GM23338 (cell line): Measurements from ENCODE around the gene TJP1.

Source experiments
- CREB1 ChIP-seq: fragments of 250-450 bp; sonication (Bioruptor Pico); IDR thresholded peaks from 2 replicates; pipeline ENCODE4 v1.5.0; 2020; ENCODE audit warnings: low read depth, mild to moderate bottlenecking, moderate library complexity
- EZH2 ChIP-seq: fragments of 200-600 bp; sonication (generic); IDR thresholded peaks from one replicate; pipeline ENCODE4 v1.8.0; 2017; ENCODE audit warnings: antibody characterized with exemption, mild to moderate bottlenecking, low read depth; ENCODE audit not compliant: unreplicated experiment
- EZH2phosphoT487 ChIP-seq: fragments of 200-600 bp; sonication (generic); IDR thresholded peaks from one replicate; pipeline ENCODE4 v1.8.1; 2018; ENCODE audit warnings: antibody characterized with exemption; ENCODE audit not compliant: unreplicated experiment
- JUNB ChIP-seq: IDR thresholded peaks from one replicate; pipeline ENCODE4 v1.6.1; 2016; ENCODE audit warnings: antibody characterized with exemption; ENCODE audit not compliant: unreplicated experiment
- NANOG ChIP-seq: IDR thresholded peaks from 2 replicates; pipeline ENCODE4 v1.6.1; 2016; ENCODE audit warnings: antibody characterized with exemption, borderline replicate concordance
- POLR2AphosphoS5 ChIP-seq: IDR thresholded peaks from 2 replicates; pipeline ENCODE4 v1.6.1; 2016; ENCODE audit warnings: antibody characterized with exemption, low read depth
- STAT1 ChIP-seq: IDR thresholded peaks from one replicate; pipeline ENCODE4 v1.6.1; 2016; ENCODE audit warnings: antibody characterized with exemption; ENCODE audit not compliant: unreplicated experiment
- ZNF114 ChIP-seq: fragments of 250-450 bp; sonication (Bioruptor Pico); IDR thresholded peaks from 2 replicates; pipeline ENCODE4 v1.5.0; 2020; ENCODE audit warnings: mild to moderate bottlenecking, moderate library complexity
- ZNF331 ChIP-seq: fragments of 250-450 bp; sonication (Bioruptor Pico); IDR thresholded peaks from 2 replicates; pipeline ENCODE4 v1.5.0; 2020; ENCODE audit warnings: low read depth, mild to moderate bottlenecking, moderate library complexity
- TF ChIP-seq, protein P1 (sequence below), 2 experiments: fragments of 200-600 bp in 1 of 2; sonication (generic) in 1 of 2; conservative IDR thresholded peaks; 2 replicates each; pipeline versions ENCODE4 v1.5.1 to v1.6.1; 2016 to 2017; ENCODE audit warnings: antibody characterized with exemption in 2 of 2, low read depth in 2 of 2, mild to moderate bottlenecking in 2 of 2, moderate library complexity in 1 of 2
- TF ChIP-seq, protein P2 (sequence below): IDR thresholded peaks from one replicate; pipeline ENCODE4 v1.6.1; 2018; ENCODE audit warnings: antibody characterized with exemption; ENCODE audit not compliant: unreplicated experiment
- TF ChIP-seq, protein P3 (sequence below): IDR thresholded peaks from 2 replicates; pipeline ENCODE4 v1.6.1; 2016; ENCODE audit warnings: antibody characterized with exemption
- TF ChIP-seq, protein P4 (sequence below): fragments of 250-450 bp; sonication (Bioruptor Pico); IDR thresholded peaks from 2 replicates; pipeline ENCODE4 v1.5.0; 2020; ENCODE audit warnings: mild to moderate bottlenecking, moderate library complexity

DNA sequence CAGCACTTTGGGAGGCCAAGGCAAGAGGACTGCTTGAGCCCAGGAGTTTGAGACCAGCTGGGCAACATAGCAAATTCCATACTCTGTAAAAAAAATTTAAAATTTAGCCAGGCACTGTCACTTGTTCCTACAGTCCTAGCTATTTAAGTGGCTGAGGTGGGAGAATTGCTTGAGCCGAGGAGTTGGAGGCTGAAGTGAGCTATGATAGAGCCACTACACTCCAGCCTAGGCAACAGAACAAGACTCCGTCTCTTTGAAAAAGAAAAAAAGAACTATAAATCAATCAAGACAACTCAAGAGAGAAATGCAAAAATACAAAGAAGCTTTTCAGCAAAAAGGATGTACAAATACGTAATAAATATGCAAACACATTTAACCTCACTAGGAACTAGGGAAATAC, 78.8 kb downstream of the TJP1 start:
- TF ChIP-seq, protein P1, sequence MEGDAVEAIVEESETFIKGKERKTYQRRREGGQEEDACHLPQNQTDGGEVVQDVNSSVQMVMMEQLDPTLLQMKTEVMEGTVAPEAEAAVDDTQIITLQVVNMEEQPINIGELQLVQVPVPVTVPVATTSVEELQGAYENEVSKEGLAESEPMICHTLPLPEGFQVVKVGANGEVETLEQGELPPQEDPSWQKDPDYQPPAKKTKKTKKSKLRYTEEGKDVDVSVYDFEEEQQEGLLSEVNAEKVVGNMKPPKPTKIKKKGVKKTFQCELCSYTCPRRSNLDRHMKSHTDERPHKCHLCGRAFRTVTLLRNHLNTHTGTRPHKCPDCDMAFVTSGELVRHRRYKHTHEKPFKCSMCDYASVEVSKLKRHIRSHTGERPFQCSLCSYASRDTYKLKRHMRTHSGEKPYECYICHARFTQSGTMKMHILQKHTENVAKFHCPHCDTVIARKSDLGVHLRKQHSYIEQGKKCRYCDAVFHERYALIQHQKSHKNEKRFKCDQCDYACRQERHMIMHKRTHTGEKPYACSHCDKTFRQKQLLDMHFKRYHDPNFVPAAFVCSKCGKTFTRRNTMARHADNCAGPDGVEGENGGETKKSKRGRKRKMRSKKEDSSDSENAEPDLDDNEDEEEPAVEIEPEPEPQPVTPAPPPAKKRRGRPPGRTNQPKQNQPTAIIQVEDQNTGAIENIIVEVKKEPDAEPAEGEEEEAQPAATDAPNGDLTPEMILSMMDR (conservative IDR thresholded peaks at IDR 0.05; ENCODE audit: low read depth in 2 of 2): no peak
- no peak for TF ChIP-seq EZH2
- no peak for TF ChIP-seq JUNB
- no peak for TF ChIP-seq STAT1
- TF ChIP-seq, protein P2, sequence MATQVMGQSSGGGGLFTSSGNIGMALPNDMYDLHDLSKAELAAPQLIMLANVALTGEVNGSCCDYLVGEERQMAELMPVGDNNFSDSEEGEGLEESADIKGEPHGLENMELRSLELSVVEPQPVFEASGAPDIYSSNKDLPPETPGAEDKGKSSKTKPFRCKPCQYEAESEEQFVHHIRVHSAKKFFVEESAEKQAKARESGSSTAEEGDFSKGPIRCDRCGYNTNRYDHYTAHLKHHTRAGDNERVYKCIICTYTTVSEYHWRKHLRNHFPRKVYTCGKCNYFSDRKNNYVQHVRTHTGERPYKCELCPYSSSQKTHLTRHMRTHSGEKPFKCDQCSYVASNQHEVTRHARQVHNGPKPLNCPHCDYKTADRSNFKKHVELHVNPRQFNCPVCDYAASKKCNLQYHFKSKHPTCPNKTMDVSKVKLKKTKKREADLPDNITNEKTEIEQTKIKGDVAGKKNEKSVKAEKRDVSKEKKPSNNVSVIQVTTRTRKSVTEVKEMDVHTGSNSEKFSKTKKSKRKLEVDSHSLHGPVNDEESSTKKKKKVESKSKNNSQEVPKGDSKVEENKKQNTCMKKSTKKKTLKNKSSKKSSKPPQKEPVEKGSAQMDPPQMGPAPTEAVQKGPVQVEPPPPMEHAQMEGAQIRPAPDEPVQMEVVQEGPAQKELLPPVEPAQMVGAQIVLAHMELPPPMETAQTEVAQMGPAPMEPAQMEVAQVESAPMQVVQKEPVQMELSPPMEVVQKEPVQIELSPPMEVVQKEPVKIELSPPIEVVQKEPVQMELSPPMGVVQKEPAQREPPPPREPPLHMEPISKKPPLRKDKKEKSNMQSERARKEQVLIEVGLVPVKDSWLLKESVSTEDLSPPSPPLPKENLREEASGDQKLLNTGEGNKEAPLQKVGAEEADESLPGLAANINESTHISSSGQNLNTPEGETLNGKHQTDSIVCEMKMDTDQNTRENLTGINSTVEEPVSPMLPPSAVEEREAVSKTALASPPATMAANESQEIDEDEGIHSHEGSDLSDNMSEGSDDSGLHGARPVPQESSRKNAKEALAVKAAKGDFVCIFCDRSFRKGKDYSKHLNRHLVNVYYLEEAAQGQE: no peak
- TF ChIP-seq CREB1: no peak
- no peak for TF ChIP-seq ZNF331 (CRISPR knock-in tag)
- no peak for TF ChIP-seq POLR2AphosphoS5
- TF ChIP-seq, protein P3, sequence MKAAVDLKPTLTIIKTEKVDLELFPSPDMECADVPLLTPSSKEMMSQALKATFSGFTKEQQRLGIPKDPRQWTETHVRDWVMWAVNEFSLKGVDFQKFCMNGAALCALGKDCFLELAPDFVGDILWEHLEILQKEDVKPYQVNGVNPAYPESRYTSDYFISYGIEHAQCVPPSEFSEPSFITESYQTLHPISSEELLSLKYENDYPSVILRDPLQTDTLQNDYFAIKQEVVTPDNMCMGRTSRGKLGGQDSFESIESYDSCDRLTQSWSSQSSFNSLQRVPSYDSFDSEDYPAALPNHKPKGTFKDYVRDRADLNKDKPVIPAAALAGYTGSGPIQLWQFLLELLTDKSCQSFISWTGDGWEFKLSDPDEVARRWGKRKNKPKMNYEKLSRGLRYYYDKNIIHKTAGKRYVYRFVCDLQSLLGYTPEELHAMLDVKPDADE: no peak
- TF ChIP-seq EZH2phosphoT487: no peak
- no peak for TF ChIP-seq ZNF114 (CRISPR knock-in tag)
- no peak for TF ChIP-seq NANOG
- TF ChIP-seq, protein P4, sequence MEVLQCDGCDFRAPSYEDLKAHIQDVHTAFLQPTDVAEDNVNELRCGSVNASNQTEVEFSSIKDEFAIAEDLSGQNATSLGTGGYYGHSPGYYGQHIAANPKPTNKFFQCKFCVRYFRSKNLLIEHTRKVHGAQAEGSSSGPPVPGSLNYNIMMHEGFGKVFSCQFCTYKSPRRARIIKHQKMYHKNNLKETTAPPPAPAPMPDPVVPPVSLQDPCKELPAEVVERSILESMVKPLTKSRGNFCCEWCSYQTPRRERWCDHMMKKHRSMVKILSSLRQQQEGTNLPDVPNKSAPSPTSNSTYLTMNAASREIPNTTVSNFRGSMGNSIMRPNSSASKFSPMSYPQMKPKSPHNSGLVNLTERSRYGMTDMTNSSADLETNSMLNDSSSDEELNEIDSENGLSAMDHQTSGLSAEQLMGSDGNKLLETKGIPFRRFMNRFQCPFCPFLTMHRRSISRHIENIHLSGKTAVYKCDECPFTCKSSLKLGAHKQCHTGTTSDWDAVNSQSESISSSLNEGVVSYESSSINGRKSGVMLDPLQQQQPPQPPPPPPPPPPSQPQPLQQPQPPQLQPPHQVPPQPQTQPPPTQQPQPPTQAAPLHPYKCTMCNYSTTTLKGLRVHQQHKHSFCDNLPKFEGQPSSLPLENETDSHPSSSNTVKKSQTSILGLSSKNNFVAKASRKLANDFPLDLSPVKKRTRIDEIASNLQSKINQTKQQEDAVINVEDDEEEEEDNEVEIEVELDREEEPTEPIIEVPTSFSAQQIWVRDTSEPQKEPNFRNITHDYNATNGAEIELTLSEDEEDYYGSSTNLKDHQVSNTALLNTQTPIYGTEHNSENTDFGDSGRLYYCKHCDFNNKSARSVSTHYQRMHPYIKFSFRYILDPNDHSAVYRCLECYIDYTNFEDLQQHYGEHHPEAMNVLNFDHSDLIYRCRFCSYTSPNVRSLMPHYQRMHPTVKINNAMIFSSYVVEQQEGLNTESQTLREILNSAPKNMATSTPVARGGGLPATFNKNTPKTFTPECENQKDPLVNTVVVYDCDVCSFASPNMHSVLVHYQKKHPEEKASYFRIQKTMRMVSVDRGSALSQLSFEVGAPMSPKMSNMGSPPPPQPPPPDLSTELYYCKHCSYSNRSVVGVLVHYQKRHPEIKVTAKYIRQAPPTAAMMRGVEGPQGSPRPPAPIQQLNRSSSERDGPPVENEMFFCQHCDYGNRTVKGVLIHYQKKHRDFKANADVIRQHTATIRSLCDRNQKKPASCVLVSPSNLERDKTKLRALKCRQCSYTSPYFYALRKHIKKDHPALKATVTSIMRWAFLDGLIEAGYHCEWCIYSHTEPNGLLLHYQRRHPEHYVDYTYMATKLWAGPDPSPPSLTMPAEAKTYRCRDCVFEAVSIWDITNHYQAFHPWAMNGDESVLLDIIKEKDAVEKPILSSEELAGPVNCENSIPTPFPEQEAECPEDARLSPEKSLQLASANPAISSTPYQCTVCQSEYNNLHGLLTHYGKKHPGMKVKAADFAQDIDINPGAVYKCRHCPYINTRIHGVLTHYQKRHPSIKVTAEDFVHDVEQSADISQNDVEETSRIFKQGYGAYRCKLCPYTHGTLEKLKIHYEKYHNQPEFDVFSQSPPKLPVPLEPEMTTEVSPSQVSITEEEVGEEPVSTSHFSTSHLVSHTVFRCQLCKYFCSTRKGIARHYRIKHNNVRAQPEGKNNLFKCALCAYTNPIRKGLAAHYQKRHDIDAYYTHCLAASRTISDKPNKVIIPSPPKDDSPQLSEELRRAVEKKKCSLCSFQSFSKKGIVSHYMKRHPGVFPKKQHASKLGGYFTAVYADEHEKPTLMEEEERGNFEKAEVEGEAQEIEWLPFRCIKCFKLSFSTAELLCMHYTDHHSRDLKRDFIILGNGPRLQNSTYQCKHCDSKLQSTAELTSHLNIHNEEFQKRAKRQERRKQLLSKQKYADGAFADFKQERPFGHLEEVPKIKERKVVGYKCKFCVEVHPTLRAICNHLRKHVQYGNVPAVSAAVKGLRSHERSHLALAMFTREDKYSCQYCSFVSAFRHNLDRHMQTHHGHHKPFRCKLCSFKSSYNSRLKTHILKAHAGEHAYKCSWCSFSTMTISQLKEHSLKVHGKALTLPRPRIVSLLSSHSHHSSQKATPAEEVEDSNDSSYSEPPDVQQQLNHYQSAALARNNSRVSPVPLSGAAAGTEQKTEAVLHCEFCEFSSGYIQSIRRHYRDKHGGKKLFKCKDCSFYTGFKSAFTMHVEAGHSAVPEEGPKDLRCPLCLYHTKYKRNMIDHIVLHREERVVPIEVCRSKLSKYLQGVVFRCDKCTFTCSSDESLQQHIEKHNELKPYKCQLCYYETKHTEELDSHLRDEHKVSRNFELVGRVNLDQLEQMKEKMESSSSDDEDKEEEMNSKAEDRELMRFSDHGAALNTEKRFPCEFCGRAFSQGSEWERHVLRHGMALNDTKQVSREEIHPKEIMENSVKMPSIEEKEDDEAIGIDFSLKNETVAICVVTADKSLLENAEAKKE (CRISPR knock-in tag): no peak
